Measurements from ENCODE around the gene SMAD1.

SMAD1 gene

GRCh38 chr4:145523117-145523516, 41.5 kb downstream of the SMAD1 start:
- no peaks in the 10 kb centered on the region for H3K27me3 ChIP-seq (ENCODE audit: insufficient read depth, low read depth, severe bottlenecking)
- H3K4me3 ChIP-seq (ENCODE audit: low read depth, low read length): no peak overlapping the region
- H3K9me3 ChIP-seq (ENCODE audit: severe bottlenecking): no peaks in the 10 kb centered on the region
- H3K36me3 ChIP-seq: no peaks in the 10 kb centered on the region; the same call in 1 of the 2 replicates
- no peak for DNase-seq
- no peak for TF ChIP-seq CTCF (IDR thresholded peaks at IDR 0.05; ENCODE audit: low read depth, low read length)
- no peak overlapping the region for H3K27ac ChIP-seq

GRCh38 chr4:145524552-145524951, 42.9 kb downstream of the SMAD1 start:
- H3K27me3 ChIP-seq (ENCODE audit: insufficient read depth, low read depth, severe bottlenecking): no peaks in the 10 kb centered on the region
- no peak overlapping the region for H3K4me3 ChIP-seq (ENCODE audit: low read depth, low read length)
- TF ChIP-seq CTCF (IDR thresholded peaks at IDR 0.05; ENCODE audit: low read depth, low read length): no peak
- no peaks in the 10 kb centered on the region; the same call in 1 of the 2 replicates for H3K36me3 ChIP-seq
- no peak for DNase-seq
- H3K9me3 ChIP-seq (ENCODE audit: severe bottlenecking): no peaks in the 10 kb centered on the region
- no peak overlapping the region for H3K27ac ChIP-seq

GRCh38 chr4:145525291-145525740, 43.7 kb downstream of the SMAD1 start:
- no peak overlapping the region for H3K27ac ChIP-seq
- H3K36me3 ChIP-seq: no peaks in the 10 kb centered on the region; the same call in 1 of the 2 replicates
- no peak for TF ChIP-seq CTCF (IDR thresholded peaks at IDR 0.05; ENCODE audit: low read depth, low read length)
- peak; percentile 13 for DNase-seq
- no peaks in the 10 kb centered on the region for H3K27me3 ChIP-seq (ENCODE audit: insufficient read depth, low read depth, severe bottlenecking)
- no peak overlapping the region for H3K4me3 ChIP-seq (ENCODE audit: low read depth, low read length)
- H3K9me3 ChIP-seq (ENCODE audit: severe bottlenecking): no peaks in the 10 kb centered on the region

GRCh38 chr4:145527773-145528172, 46.1 kb downstream of the SMAD1 start:
- no peak for DNase-seq
- H3K36me3 ChIP-seq: no peaks in the 10 kb centered on the region; the same call in 1 of the 2 replicates
- no peaks in the 10 kb centered on the region for H3K9me3 ChIP-seq (ENCODE audit: severe bottlenecking)
- H3K4me3 ChIP-seq (ENCODE audit: low read depth, low read length): no peak overlapping the region
- no peaks in the 10 kb centered on the region for H3K27me3 ChIP-seq (ENCODE audit: insufficient read depth, low read depth, severe bottlenecking)
- no peak overlapping the region for H3K27ac ChIP-seq
- TF ChIP-seq CTCF (IDR thresholded peaks at IDR 0.05; ENCODE audit: low read depth, low read length): no peak

- Histone ChIP-seq H3K27ac (no peak overlapping the region), H3K4me3 (ENCODE audit: low read depth, low read length) (no peak overlapping the region), H3K9me3 (ENCODE audit: severe bottlenecking) (no peaks in the 10 kb centered on the region), H3K36me3 (no peaks in the 10 kb centered on the region; the same call in 1 of the 2 replicates), H3K27me3 (ENCODE audit: insufficient read depth, low read depth, severe bottlenecking) (no peaks in the 10 kb centered on the region)
- TF ChIP-seq CTCF (IDR thresholded peaks at IDR 0.05; ENCODE audit: low read depth, low read length): no peak
- no peak for DNase-seq
Measured at GRCh38 chr4:145528601-145529000, 46.9 kb downstream of the SMAD1 start.

- H3K36me3 ChIP-seq: peaks cover 4% of the 10 kb centered on the region
- no peak overlapping the region for H3K27ac ChIP-seq
- no peak overlapping the region for H3K4me3 ChIP-seq (ENCODE audit: low read depth, low read length)
- no peak for DNase-seq
- no peaks in the 10 kb centered on the region for H3K9me3 ChIP-seq (ENCODE audit: severe bottlenecking)
- no peaks in the 10 kb centered on the region for H3K27me3 ChIP-seq (ENCODE audit: insufficient read depth, low read depth, severe bottlenecking)
- TF ChIP-seq CTCF (IDR thresholded peaks at IDR 0.05; ENCODE audit: low read depth, low read length): no peak
Measured at GRCh38 chr4:145530189-145530588, 48.5 kb downstream of the SMAD1 start.
